NCI-H1694 (cell line): ENCODE measurements around the gene RHO.

Experiments used
- DNase-seq: peaks from one replicate; lab custom pipeline; 2025; lab: John Stamatoyannopoulos, UW

Gene RHO

GRCh38 chr3:129519896-129520715, 8.3 kb upstream of the RHO start:
- DNase-seq = no peak

GRCh38 chr3:129520960-129521359, 7.5 kb upstream of the RHO start:
- no peak for DNase-seq

- no peak for DNase-seq
These were observed 6.8 kb upstream of the RHO start for GRCh38 chr3:129521611-129522010.

GRCh38 chr3:129522953-129523352, 5.5 kb upstream of the RHO start:
- no peak for DNase-seq

- DNase-seq = no peak
These were observed 4.4 kb upstream of the RHO start for GRCh38 chr3:129524081-129524480.

- no peak for DNase-seq
These were observed 3.0 kb upstream of the RHO start for GRCh38 chr3:129525341-129525968.

GRCh38 chr3:129526121-129526900, 2.1 kb upstream of the RHO start:
- DNase-seq = no peak

- DNase-seq = no peak
These were observed 1.2 kb upstream of the RHO start for GRCh38 chr3:129527262-129527661.

GRCh38 chr3:129529436-129530210, 1.2 kb downstream of the RHO start:
- no peak for DNase-seq

GRCh38 chr3:129530251-129530791, 1.9 kb downstream of the RHO start:
- DNase-seq = no peak

GRCh38 chr3:129530821-129531220, 2.4 kb downstream of the RHO start:
- DNase-seq = no peak

GRCh38 chr3:129531699-129532098, 3.3 kb downstream of the RHO start:
- DNase-seq = no peak

GRCh38 chr3:129532261-129532660, 3.8 kb downstream of the RHO start:
- DNase-seq = no peak

GRCh38 chr3:129533406-129533805, 5.0 kb downstream of the RHO start:
- DNase-seq = no peak

- DNase-seq = peak; percentile 19
These were observed 6.1 kb downstream of the RHO start for GRCh38 chr3:129534428-129535027.

- DNase-seq = no peak
These were observed 6.6 kb downstream of the RHO start for GRCh38 chr3:129535075-129535474.

GRCh38 chr3:129536374-129536667, 7.9 kb downstream of the RHO start:
- DNase-seq = no peak

- DNase-seq = no peak
These were observed 8.4 kb downstream of the RHO start for GRCh38 chr3:129536804-129537203.

GRCh38 chr3:129539206-129539605, 10.8 kb downstream of the RHO start:
- DNase-seq = no peak

- no peak for DNase-seq
These were observed 12.5 kb downstream of the RHO start for GRCh38 chr3:129540776-129541516.

GRCh38 chr3:129542747-129543146, 14.3 kb downstream of the RHO start:
- DNase-seq = no peak
